Stomach (tissue), 9 donors: ENCODE results near the gene PCDHA8. TPM values are rescaled to one million over a fixed set of nuclear protein-coding genes. Genes with fewer than 3 reads are reported as not detected.

Experiments used
- DNase-seq, 2 donors: peaks; one replicate each; pipeline versions ENCODE4 v3.0.0 to v3.0.0-alpha.2; 2013 to 2019
- H3K27ac ChIP-seq, 5 donors: fragments of 200-600 bp in 4 of 5; sonication (generic) in 4 of 5; one replicate each; pipeline ENCODE4 v1.5.1; 2013 to 2019; ENCODE audit warnings: mild to moderate bottlenecking in 1 of 5, moderate library complexity in 1 of 5
- H3K27me3 ChIP-seq, 3 donors: fragments of 200-600 bp; sonication (generic); one replicate each; pipeline ENCODE4 v1.5.1; 2017 to 2019; ENCODE audit warnings: mixed run types in 1 of 3
- H3K36me3 ChIP-seq, 4 donors: fragments of 200-600 bp; sonication (generic); 1 replicate in 3 of 4; 2 replicates in 1 of 4; pipeline ENCODE4 v1.5.1; 2016 to 2019
- H3K4me1 ChIP-seq, 4 donors: fragments of 200-600 bp; sonication (generic); one replicate each; pipeline ENCODE4 v1.5.1; 2016 to 2019
- H3K4me3 ChIP-seq, 4 donors: fragments of 200-600 bp; sonication (generic) in 3 of 4; one replicate each; pipeline ENCODE4 v1.5.1; 2016 to 2019; ENCODE audit warnings: mild to moderate bottlenecking in 1 of 4
- H3K9me3 ChIP-seq, 4 donors: fragments of 200-600 bp; sonication (generic); one replicate each; pipeline ENCODE4 v1.5.1; 2016 to 2019
- EP300 ChIP-seq: sonication (generic); formaldehyde crosslinking; IDR thresholded peaks from one replicate; pipeline ENCODE4 v1.6.1; 2017; ENCODE audit warnings: antibody characterized with exemption
- POLR2A ChIP-seq, 4 donors: fragments of 450-650 bp; IDR thresholded peaks; one replicate each; pipeline ENCODE4 v1.6.1; 2016; ENCODE audit warnings: antibody characterized with exemption in 4 of 4, control low read depth in 2 of 4, mild to moderate bottlenecking in 1 of 4, moderate library complexity in 1 of 4
- POLR2AphosphoS5 ChIP-seq, 3 donors: sonication (generic); formaldehyde crosslinking; IDR thresholded peaks; one replicate each; pipeline ENCODE4 v1.6.1; 2016; ENCODE audit warnings: antibody characterized with exemption in 3 of 3
- WGBS, 5 donors: extraction: QIAGEN DNeasy Blood & Tissue Kit in 3 of 5; methylation state at CpG; one replicate each; pipeline versions ENCODE4 v1.1.5 to v1.1.7; 2013 to 2018; 5-methylcytosine and 5-hydroxymethylcytosine counted together
- intact Hi-C: fragments of 100-400 bp; cut with DNase I; formaldehyde crosslinking; loops from one replicate; pipeline ENCODE4 v1.15.1; 2023; ENCODE audit warnings: low total_unique reads
- polyA plus RNA-seq, 3 donors: library from polyadenylated mRNA; stranded (reverse); fragments of 200-250 nt; gene quantifications; one replicate each; pipeline ENCODE4 v1.2.3, GENCODE V29; 2013
- total RNA-seq, 5 donors: library from RNA; depleted of rRNA; stranded (reverse); fragments of >200 nt; gene quantifications; one replicate each; pipeline versions ENCODE4 v1.1.0 to v1.2.3, GENCODE V29; 2014 to 2016
- TF ChIP-seq, protein P1 (sequence below), 7 experiments: fragments of 450-650 bp in 4 of 7; fragments of 200-600 bp in 3 of 7; sonication (generic) in 3 of 7; IDR thresholded peaks; one replicate each; pipeline ENCODE4 v1.5.1; 2016 to 2019; ENCODE audit warnings: antibody characterized with exemption in 7 of 7, control low read depth in 2 of 7, mild to moderate bottlenecking in 1 of 7
- donor health status: healthy with polysubstance abuse.
- donor health status: Bipolar disorder and iron deficiency.
- donor health status: healthy.

The PCDHA8 gene
- total and polyA plus RNA-seq, 8 donors, result 0.18 to 0.29 TPM; not detected in 6

DNA sequence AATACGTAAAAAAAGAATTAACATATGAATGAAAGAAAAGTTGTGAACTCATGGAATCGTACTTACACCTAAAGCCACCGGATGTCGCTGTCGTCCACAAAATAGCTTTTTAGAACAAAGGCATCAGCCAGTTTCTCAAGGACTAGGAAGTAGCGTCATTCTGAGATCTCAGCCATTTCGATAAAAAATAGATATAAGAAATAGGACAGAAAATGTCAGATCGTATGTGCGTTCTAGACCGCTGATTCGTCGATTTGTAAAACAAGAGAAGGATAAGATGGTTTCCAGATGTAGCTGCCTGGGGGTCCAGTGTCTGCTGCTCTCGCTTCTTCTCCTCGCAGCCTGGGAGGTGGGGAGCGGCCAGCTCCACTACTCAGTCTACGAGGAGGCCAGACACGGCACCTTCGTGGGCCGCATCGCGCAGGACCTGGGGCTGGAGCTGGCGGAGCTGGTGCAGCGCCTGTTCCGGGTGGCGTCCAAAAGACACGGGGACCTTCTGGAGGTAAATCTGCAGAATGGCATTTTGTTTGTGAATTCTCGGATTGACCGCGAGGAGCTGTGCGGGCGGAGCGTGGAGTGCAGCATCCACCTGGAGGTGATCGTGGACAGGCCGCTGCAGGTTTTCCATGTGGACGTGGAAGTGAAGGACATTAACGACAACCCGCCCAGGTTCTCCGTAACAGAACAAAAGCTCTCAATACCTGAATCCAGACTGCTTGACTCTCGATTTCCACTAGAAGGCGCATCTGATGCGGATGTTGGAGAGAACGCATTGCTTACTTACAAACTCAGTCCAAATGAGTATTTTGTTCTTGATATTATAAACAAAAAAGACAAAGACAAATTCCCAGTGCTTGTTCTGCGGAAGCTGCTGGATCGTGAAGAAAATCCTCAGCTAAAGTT, 15.0 kb downstream of the PCDHA8 start, which contains the start of gene PCDHA10:
Gene PCDHA10 (plus strand): TSS at position 126 of the 903 bp plus-strand sequence. CDS start 152 bp downstream, at position 278.
- no peaks in the 10 kb centered on the region for H3K4me1 ChIP-seq
- no peak within 1 kb of the TSS for H3K27ac ChIP-seq
- H3K36me3 ChIP-seq, result no peaks in the 10 kb centered on the region
- 23 to 31% (median 24%) methylated on average over 36 to 44 of the region's 44 CpGs; no CpG with 5 or more reads in 1 of the 5 donors for WGBS, 5 donors
- DNase-seq, result peak in 1 of 2 donors; percentile 14
- TF ChIP-seq POLR2AphosphoS5 (IDR thresholded peaks at IDR 0.05) (no peak), EP300 (no peak), POLR2A (IDR thresholded peaks at IDR 0.05) (no peak)
- TF ChIP-seq, protein P1, sequence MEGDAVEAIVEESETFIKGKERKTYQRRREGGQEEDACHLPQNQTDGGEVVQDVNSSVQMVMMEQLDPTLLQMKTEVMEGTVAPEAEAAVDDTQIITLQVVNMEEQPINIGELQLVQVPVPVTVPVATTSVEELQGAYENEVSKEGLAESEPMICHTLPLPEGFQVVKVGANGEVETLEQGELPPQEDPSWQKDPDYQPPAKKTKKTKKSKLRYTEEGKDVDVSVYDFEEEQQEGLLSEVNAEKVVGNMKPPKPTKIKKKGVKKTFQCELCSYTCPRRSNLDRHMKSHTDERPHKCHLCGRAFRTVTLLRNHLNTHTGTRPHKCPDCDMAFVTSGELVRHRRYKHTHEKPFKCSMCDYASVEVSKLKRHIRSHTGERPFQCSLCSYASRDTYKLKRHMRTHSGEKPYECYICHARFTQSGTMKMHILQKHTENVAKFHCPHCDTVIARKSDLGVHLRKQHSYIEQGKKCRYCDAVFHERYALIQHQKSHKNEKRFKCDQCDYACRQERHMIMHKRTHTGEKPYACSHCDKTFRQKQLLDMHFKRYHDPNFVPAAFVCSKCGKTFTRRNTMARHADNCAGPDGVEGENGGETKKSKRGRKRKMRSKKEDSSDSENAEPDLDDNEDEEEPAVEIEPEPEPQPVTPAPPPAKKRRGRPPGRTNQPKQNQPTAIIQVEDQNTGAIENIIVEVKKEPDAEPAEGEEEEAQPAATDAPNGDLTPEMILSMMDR (IDR thresholded peaks at IDR 0.05), result no peak
- H3K9me3 ChIP-seq, result peaks cover 9 to 61% (median 52%) of the 10 kb centered on the region in 4 donors
- intact Hi-C loops, result no loop called here
- peaks cover 0 to 52% (median 0%) of the 10 kb centered on the region in 3 donors for H3K27me3 ChIP-seq
- H3K4me3 ChIP-seq, result peak within 1 kb of the TSS in 2 of 4 donors; percentile 1 to 18

DNA sequence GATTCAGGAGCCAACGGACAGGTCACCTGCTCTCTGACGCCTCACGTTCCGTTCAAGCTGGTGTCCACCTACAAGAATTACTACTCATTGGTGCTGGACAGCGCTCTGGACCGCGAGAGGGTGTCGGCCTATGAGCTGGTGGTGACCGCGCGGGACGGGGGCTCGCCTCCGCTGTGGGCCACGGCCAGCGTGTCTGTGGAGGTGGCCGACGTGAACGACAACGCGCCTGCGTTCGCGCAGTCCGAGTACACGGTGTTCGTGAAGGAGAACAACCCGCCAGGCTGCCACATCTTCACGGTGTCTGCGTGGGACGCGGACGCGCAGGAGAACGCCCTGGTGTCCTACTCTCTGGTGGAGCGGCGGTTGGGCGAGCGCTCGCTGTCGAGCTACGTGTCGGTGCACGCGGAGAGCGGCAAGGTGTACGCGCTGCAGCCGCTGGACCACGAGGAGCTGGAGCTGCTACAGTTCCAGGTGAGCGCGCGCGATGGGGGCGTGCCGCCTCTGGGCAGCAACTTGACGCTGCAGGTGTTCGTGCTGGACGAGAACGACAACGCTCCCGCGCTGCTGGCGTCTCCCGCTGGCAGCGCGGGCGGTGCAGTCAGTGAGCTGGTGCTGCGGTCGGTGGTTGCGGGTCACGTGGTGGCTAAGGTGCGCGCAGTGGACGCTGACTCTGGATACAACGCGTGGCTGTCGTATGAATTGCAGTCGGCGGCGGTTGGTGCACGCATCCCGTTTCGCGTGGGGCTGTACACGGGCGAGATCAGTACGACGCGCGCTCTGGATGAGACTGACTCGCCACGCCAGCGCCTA, 16.4 kb downstream of the PCDHA8 start:
- H3K9me3 ChIP-seq, result peaks cover 16 to 72% (median 62%) of the 10 kb centered on the region in 4 donors
- intact Hi-C loops, result no loop called here
- peaks cover 0 to 60% (median 4%) of the 10 kb centered on the region in 3 donors for H3K27me3 ChIP-seq
- TF ChIP-seq POLR2A (IDR thresholded peaks at IDR 0.05), result no peak
- no peak for TF ChIP-seq EP300
- TF ChIP-seq, protein P1 (IDR thresholded peaks at IDR 0.05), result no peak
- TF ChIP-seq POLR2AphosphoS5 (IDR thresholded peaks at IDR 0.05), result no peak
- H3K36me3 ChIP-seq, result no peaks in the 10 kb centered on the region
- no peak for DNase-seq
- no peak overlapping the region for H3K4me3 ChIP-seq
- 56 to 63% (median 60%) methylated on average over 64 to 94 of the region's 94 CpGs; no CpG with 5 or more reads in 1 of the 5 donors for WGBS, 5 donors
- no peaks in the 10 kb centered on the region for H3K4me1 ChIP-seq
- H3K27ac ChIP-seq, result no peak overlapping the region

DNA sequence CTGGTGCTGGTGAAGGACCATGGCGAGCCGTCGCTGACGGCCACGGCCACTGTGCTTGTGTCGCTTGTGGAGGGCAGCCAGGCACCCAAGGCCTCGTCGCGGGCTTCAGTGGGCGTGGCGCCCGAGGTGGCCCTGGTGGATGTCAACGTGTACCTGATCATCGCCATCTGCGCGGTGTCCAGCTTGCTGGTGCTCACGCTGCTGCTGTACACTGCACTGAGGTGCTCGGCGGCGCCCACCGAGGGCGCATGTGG, 16.9 kb downstream of the PCDHA8 start:
- 58 to 74% (median 65%) methylated on average over 11 to 22 of the region's 22 CpGs; no CpG with 5 or more reads in 2 of the 5 donors for WGBS, 5 donors
- intact Hi-C loops, result no loop called here
- H3K27me3 ChIP-seq, result peaks cover 0 to 60% (median 4%) of the 10 kb centered on the region in 3 donors

More for the DNA sequence above, 16.9 kb downstream of the PCDHA8 start:
- H3K36me3 ChIP-seq, result no peaks in the 10 kb centered on the region
- H3K4me1 ChIP-seq, result no peaks in the 10 kb centered on the region
- H3K4me3 ChIP-seq, result no peak overlapping the region
- no peak overlapping the region for H3K27ac ChIP-seq
- TF ChIP-seq, protein P1 (IDR thresholded peaks at IDR 0.05), result no peak
- TF ChIP-seq POLR2A (IDR thresholded peaks at IDR 0.05) (no peak), POLR2AphosphoS5 (IDR thresholded peaks at IDR 0.05) (no peak), EP300 (no peak)
- peaks cover 21 to 72% (median 64%) of the 10 kb centered on the region in 4 donors for H3K9me3 ChIP-seq
- no peak for DNase-seq
